HuH-7.5 (cell line): ENCODE measurements around the gene ENKUR.
A peak's percentile ranks its signal among the peaks of the same experiment; 100 is the strongest.

Experiments used
- DNase-seq: peaks from one replicate; pipeline ENCODE4 v3.0.0; 2011; ENCODE audit warnings: low spot score

The ENKUR gene

GRCh38 chr10:25015828-25016375 lies at the start of gene ENKUR:
ENKUR (minus strand) TSS chr10:25016158; CDS start chr10:25015936, 222 bp downstream.
- DNase-seq, result peak; percentile 51

GRCh38 chr10:25064401-25064800 lies 48.4 kb upstream of the ENKUR start:
- no peak for DNase-seq

GRCh38 chr10:25063644-25064043 lies 47.7 kb upstream of the ENKUR start:
- no peak for DNase-seq

- DNase-seq, result no peak
Observed at GRCh38 chr10:25063157-25063556, 47.2 kb upstream of the ENKUR start.

- no peak for DNase-seq
Observed at GRCh38 chr10:25061711-25062449, 45.9 kb upstream of the ENKUR start.

- DNase-seq, result no peak
Observed at GRCh38 chr10:25061125-25061524, 45.2 kb upstream of the ENKUR start.

- peak; percentile 29 for DNase-seq
Observed at GRCh38 chr10:25059990-25060389, 44.0 kb upstream of the ENKUR start.

GRCh38 chr10:25057886-25058285 lies 41.9 kb upstream of the ENKUR start:
- DNase-seq, result no peak

GRCh38 chr10:25056726-25057125 lies 40.8 kb upstream of the ENKUR start:
- no peak for DNase-seq

GRCh38 chr10:25052012-25052411 lies 36.1 kb upstream of the ENKUR start:
- no peak for DNase-seq

GRCh38 chr10:25050402-25050801 lies 34.4 kb upstream of the ENKUR start:
- DNase-seq, result no peak

GRCh38 chr10:25049966-25050365 lies 34.0 kb upstream of the ENKUR start:
- no peak for DNase-seq

- no peak for DNase-seq
Observed at GRCh38 chr10:25048450-25048849, 32.5 kb upstream of the ENKUR start.

GRCh38 chr10:25047591-25048301 lies 31.8 kb upstream of the ENKUR start:
- no peak for DNase-seq

- DNase-seq, result no peak
Observed at GRCh38 chr10:25047088-25047487, 31.1 kb upstream of the ENKUR start.

GRCh38 chr10:25046641-25047040 lies 30.7 kb upstream of the ENKUR start:
- DNase-seq, result no peak

GRCh38 chr10:25039531-25039930 lies 23.6 kb upstream of the ENKUR start:
- DNase-seq, result no peak

GRCh38 chr10:25038325-25038724 lies 22.4 kb upstream of the ENKUR start:
- no peak for DNase-seq

GRCh38 chr10:25036381-25036780 lies 20.4 kb upstream of the ENKUR start:
- no peak for DNase-seq

- no peak for DNase-seq
Observed at GRCh38 chr10:25029519-25029918, 13.6 kb upstream of the ENKUR start.

- no peak for DNase-seq
Observed at GRCh38 chr10:25028711-25029110, 12.8 kb upstream of the ENKUR start.

GRCh38 chr10:25026463-25026862 lies 10.5 kb upstream of the ENKUR start:
- no peak for DNase-seq

GRCh38 chr10:25024528-25024927 lies 8.6 kb upstream of the ENKUR start:
- no peak for DNase-seq
